Hepatocyte (in vitro differentiated cells): ENCODE measurements around the gene MT1G. TPM values are rescaled to one million over a fixed set of nuclear protein-coding genes. Genes with fewer than 3 reads are reported as not detected.

Experiments used
- DNase-seq: peaks from one replicate; pipeline ENCODE4 v3.0.0-alpha.2; 2016; ENCODE audit warnings: low spot score
- H2AFZ ChIP-seq: fragments of 200-600 bp; sonication (generic); 2 replicates; pipeline ENCODE4 v1.6.0; 2016; ENCODE audit warnings: antibody characterized with exemption, mild to moderate bottlenecking
- H3K27ac ChIP-seq: fragments of 200-600 bp; sonication (generic); 2 replicates; pipeline ENCODE4 v1.5.1; 2016; ENCODE audit warnings: mild to moderate bottlenecking
- H3K27me3 ChIP-seq: fragments of 200-600 bp; sonication (generic); 2 replicates; pipeline ENCODE4 v1.6.1; 2016
- H3K36me3 ChIP-seq: fragments of 200-600 bp; sonication (generic); replicated peaks from 2 replicates; pipeline ENCODE4 v1.5.1; 2016; ENCODE audit warnings: low read depth; ENCODE audit not compliant: insufficient read depth
- H3K4me1 ChIP-seq: fragments of 200-600 bp; sonication (generic); 2 replicates; pipeline ENCODE4 v1.5.1; 2016; ENCODE audit warnings: mild to moderate bottlenecking, moderate library complexity; ENCODE audit not compliant: insufficient read depth
- H3K4me2 ChIP-seq: fragments of 200-600 bp; sonication (generic); 2 replicates; pipeline ENCODE4 v1.6.0; 2016
- H3K4me3 ChIP-seq: fragments of 200-600 bp; sonication (generic); 2 replicates; pipeline ENCODE4 v1.5.1; 2016; ENCODE audit warnings: mild to moderate bottlenecking
- H3K79me2 ChIP-seq: fragments of 200-600 bp; sonication (generic); 2 replicates; pipeline ENCODE4 v1.6.0; 2017; ENCODE audit warnings: mild to moderate bottlenecking
- H3K9me2 ChIP-seq: fragments of 200-600 bp; sonication (generic); replicated peaks from 2 replicates; pipeline ENCODE4 v1.6.0; 2017; ENCODE audit warnings: mild to moderate bottlenecking; ENCODE audit not compliant: insufficient read depth
- H3K9me3 ChIP-seq: fragments of 200-600 bp; sonication (generic); 2 replicates; pipeline ENCODE4 v1.5.1; 2016; ENCODE audit warnings: low read depth, mild to moderate bottlenecking
- H4K20me1 ChIP-seq: fragments of 200-600 bp; sonication (generic); 2 replicates; pipeline ENCODE4 v1.6.0; 2016; ENCODE audit warnings: mild to moderate bottlenecking; ENCODE audit not compliant: insufficient read depth, poor library complexity, severe bottlenecking
- CTCF ChIP-seq: fragments of 200-600 bp; sonication (generic); IDR thresholded peaks from 2 replicates; pipeline ENCODE4 v1.5.1; 2016; ENCODE audit warnings: antibody characterized with exemption, mild to moderate bottlenecking; ENCODE audit not compliant: poor library complexity
- EZH2 ChIP-seq: fragments of 200-600 bp; sonication (generic); IDR thresholded peaks from 2 replicates; pipeline ENCODE4 v1.6.1; 2016; ENCODE audit warnings: antibody characterized with exemption, mild to moderate bottlenecking, borderline replicate concordance
- EZH2phosphoT487 ChIP-seq: fragments of 200-600 bp; sonication (generic); IDR thresholded peaks from one replicate; pipeline ENCODE4 v1.6.1; 2018; ENCODE audit warnings: antibody characterized with exemption, mild to moderate bottlenecking, low read depth, moderate library complexity; ENCODE audit not compliant: unreplicated experiment, severe bottlenecking
- WGBS: methylation state at CpG from one replicate; pipeline ENCODE4 v1.1.6; 2016; ENCODE audit warnings: low lambda C conversion rate; ENCODE audit errors: missing lambda C conversion rate; 5-methylcytosine and 5-hydroxymethylcytosine counted together
- polyA plus RNA-seq: library from polyadenylated mRNA; unstranded; fragments of >200 nt; fragmentation: Nextera tagmentation; extraction: Ambion mirVana; gene quantifications from 2 replicates; pipeline ENCODE4 v1.2.1, GENCODE V29; 2016
- total RNA-seq: library from RNA; depleted of rRNA; stranded (reverse); fragments of >200 nt; gene quantifications from 2 replicates; pipeline ENCODE4 v1.2.3, GENCODE V29; 2014

Gene MT1G
- total and polyA plus RNA-seq, 2 experiments from 2014 or later = 44.5 to 64.1 TPM

GRCh38 chr16:56645311-56645710, 22.6 kb downstream of the MT1G start:
- no peak overlapping the region for H3K4me2 ChIP-seq
- no peak overlapping the region for H3K4me3 ChIP-seq
- no peaks in the 10 kb centered on the region for H4K20me1 ChIP-seq
- no peak for DNase-seq
- H3K79me2 ChIP-seq = no peaks in the 10 kb centered on the region
- WGBS = 56% methylated on average over 1 of the region's 1 CpG
- H3K9me3 ChIP-seq = no peaks in the 10 kb centered on the region
- TF ChIP-seq EZH2phosphoT487 (no peak), CTCF (no peak), EZH2 (no peak)
- H3K27me3 ChIP-seq = peaks cover 93% of the 10 kb centered on the region
- H3K4me1 ChIP-seq = peaks cover 10% of the 10 kb centered on the region
- no peaks in the 10 kb centered on the region for H3K9me2 ChIP-seq
- H3K36me3 ChIP-seq = no peaks in the 10 kb centered on the region
- H3K27ac ChIP-seq = no peak overlapping the region
- H2AFZ ChIP-seq = no peak overlapping the region

GRCh38 chr16:56643833-56644232, 24.0 kb downstream of the MT1G start:
- Histone ChIP-seq H3K4me2 (peak overlapping the region; percentile 76), H3K27ac (no peak overlapping the region), H4K20me1 (no peaks in the 10 kb centered on the region), H3K4me1 (peaks cover 10% of the 10 kb centered on the region), H3K9me2 (no peaks in the 10 kb centered on the region), H2AFZ (no peak overlapping the region), H3K36me3 (no peaks in the 10 kb centered on the region), H3K79me2 (no peaks in the 10 kb centered on the region), H3K4me3 (no peak overlapping the region), H3K9me3 (no peaks in the 10 kb centered on the region), H3K27me3 (peaks cover 100% of the 10 kb centered on the region)
- no peak for DNase-seq
- no peak for TF ChIP-seq EZH2
- TF ChIP-seq CTCF = no peak
- no peak for TF ChIP-seq EZH2phosphoT487
- 43% methylated on average over 5 of the region's 5 CpGs for WGBS

GRCh38 chr16:56643080-56643778, 24.6 kb downstream of the MT1G start:
- H3K36me3 ChIP-seq = no peaks in the 10 kb centered on the region
- peak; percentile 79 for DNase-seq
- H3K27ac ChIP-seq = no peak overlapping the region
- TF ChIP-seq CTCF (no peak), EZH2phosphoT487 (no peak), EZH2 (no peak)
- H2AFZ ChIP-seq = no peak overlapping the region
- no peak overlapping the region for H3K4me3 ChIP-seq
- no peaks in the 10 kb centered on the region for H3K79me2 ChIP-seq
- 4% methylated on average over 36 of the region's 42 CpGs for WGBS
- H3K9me2 ChIP-seq = no peaks in the 10 kb centered on the region
- no peaks in the 10 kb centered on the region for H3K9me3 ChIP-seq
- H4K20me1 ChIP-seq = no peaks in the 10 kb centered on the region
- H3K4me2 ChIP-seq = peak overlapping the region; percentile 76
- peaks cover 100% of the 10 kb centered on the region for H3K27me3 ChIP-seq
- peaks cover 10% of the 10 kb centered on the region for H3K4me1 ChIP-seq
